ENCODE data around the gene SUCO. TPM values are rescaled to one million over a fixed set of nuclear protein-coding genes. Genes with fewer than 3 reads are reported as not detected.

SUCO gene
- total RNA-seq, 4 donors from 2014 or later = 30.0 to 32.8 (median 30.7) TPM

DNA sequence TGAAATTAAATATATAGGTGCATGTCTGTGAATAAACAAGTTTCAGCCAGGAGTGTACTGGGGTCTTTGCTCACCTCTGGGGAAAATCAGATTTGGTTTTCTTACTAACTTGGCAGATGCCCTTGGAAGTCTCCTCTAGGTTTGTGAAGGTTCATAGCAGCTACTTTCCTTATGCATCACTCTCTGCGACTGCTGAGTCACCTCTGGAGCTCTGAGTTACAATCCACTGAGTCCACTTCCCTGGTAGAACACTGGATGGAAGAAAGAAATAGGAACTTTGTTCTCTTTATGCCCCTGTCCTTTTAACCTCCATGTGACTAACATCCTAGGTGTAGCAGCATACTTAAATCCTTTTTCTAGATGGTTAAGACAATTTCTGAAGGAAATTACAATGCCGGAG, 121.6 kb downstream of the SUCO start:
- TF ChIP-seq, protein P1, sequence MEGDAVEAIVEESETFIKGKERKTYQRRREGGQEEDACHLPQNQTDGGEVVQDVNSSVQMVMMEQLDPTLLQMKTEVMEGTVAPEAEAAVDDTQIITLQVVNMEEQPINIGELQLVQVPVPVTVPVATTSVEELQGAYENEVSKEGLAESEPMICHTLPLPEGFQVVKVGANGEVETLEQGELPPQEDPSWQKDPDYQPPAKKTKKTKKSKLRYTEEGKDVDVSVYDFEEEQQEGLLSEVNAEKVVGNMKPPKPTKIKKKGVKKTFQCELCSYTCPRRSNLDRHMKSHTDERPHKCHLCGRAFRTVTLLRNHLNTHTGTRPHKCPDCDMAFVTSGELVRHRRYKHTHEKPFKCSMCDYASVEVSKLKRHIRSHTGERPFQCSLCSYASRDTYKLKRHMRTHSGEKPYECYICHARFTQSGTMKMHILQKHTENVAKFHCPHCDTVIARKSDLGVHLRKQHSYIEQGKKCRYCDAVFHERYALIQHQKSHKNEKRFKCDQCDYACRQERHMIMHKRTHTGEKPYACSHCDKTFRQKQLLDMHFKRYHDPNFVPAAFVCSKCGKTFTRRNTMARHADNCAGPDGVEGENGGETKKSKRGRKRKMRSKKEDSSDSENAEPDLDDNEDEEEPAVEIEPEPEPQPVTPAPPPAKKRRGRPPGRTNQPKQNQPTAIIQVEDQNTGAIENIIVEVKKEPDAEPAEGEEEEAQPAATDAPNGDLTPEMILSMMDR (IDR thresholded peaks at IDR 0.05) = no peak
- no peak for TF ChIP-seq POLR2A (IDR thresholded peaks at IDR 0.05)
- DNase-seq (ENCODE audit: low spot score in 2 of 2) = no peak
- no peak overlapping the region for H3K4me3 ChIP-seq (ENCODE audit: low read depth, poor library complexity, severe bottlenecking)
- intact Hi-C loops (cut with DNase I; ENCODE audit: low total_unique reads) = no loop called here
- WGBS, 2 donors = 83 to 96% methylated on average over 2 of the region's 2 CpGs

DNA sequence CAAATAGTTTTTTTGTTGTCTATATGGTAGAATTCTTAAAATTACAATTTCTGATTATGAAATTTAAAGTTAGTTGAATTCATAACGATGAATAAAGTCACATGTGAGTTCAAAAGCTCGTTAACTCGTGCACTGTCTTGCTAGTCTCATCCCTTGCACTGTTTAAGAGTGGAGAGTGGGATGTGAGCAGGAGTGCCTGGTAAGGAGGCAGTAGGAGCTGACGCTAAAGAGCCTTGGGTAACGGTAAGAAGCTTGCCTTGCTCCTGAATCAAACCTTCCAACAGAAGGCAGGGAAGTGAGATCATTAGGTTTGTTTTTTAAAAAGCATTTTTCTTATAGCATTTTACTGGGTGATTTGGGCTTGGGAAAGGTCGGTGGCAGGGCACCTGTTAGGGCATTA, 123.6 kb downstream of the SUCO start:
- no peak overlapping the region for H3K4me3 ChIP-seq (ENCODE audit: low read depth, poor library complexity, severe bottlenecking)
- 75 to 85% methylated on average over 6 of the region's 6 CpGs for WGBS, 2 donors
- TF ChIP-seq POLR2A (IDR thresholded peaks at IDR 0.05) = no peak
- TF ChIP-seq, protein P1 (IDR thresholded peaks at IDR 0.05) = no peak
- intact Hi-C loops (cut with DNase I; ENCODE audit: low total_unique reads) = no loop called here
- no peak for DNase-seq (ENCODE audit: low spot score in 2 of 2)

- TF ChIP-seq POLR2A (IDR thresholded peaks at IDR 0.05) = no peak
- TF ChIP-seq, protein P1 (IDR thresholded peaks at IDR 0.05) = no peak
- intact Hi-C loops (cut with DNase I; ENCODE audit: low total_unique reads) = no loop called here
- 82 to 94% methylated on average over 1 of the region's 1 CpG for WGBS, 2 donors
- DNase-seq (ENCODE audit: low spot score in 2 of 2) = no peak
- no peak overlapping the region for H3K4me3 ChIP-seq (ENCODE audit: low read depth, poor library complexity, severe bottlenecking)
Observed at GRCh38 chr1:172657586-172657985, 124.6 kb downstream of the SUCO start.

DNA sequence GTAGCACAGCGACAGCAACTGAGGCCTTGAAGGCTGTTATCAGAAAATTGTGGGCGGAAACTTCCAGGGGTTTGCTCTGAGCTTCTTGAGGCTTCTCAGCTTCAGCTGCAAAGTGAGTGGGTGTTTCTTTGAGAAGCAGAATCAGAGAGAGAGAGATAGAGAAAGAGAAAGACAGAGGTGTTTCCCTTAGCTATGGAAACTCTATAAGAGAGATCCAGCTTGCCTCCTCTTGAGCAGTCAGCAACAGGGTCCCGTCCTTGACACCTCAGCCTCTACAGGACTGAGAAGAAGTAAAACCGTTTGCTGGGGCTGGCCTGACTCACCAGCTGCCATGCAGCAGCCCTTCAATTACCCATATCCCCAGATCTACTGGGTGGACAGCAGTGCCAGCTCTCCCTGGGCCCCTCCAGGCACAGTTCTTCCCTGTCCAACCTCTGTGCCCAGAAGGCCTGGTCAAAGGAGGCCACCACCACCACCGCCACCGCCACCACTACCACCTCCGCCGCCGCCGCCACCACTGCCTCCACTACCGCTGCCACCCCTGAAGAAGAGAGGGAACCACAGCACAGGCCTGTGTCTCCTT, 126.0 kb downstream of the SUCO start, which contains the start of gene FASLG:
Gene FASLG, plus strand, starts transcription at position 233 of the 583 bp plus-strand sequence. Its CDS starts 99 bp downstream, at position 332.
- no peak within 1 kb of the TSS for H3K4me3 ChIP-seq (ENCODE audit: low read depth, poor library complexity, severe bottlenecking)
- intact Hi-C loops (cut with DNase I; ENCODE audit: low total_unique reads) = no loop called here
- no peak for DNase-seq (ENCODE audit: low spot score in 2 of 2)
- TF ChIP-seq POLR2A (IDR thresholded peaks at IDR 0.05) = no peak
- TF ChIP-seq, protein P1 (IDR thresholded peaks at IDR 0.05) = no peak
- WGBS, 2 donors = 89 to 94% methylated on average over 11 of the region's 11 CpGs

DNA sequence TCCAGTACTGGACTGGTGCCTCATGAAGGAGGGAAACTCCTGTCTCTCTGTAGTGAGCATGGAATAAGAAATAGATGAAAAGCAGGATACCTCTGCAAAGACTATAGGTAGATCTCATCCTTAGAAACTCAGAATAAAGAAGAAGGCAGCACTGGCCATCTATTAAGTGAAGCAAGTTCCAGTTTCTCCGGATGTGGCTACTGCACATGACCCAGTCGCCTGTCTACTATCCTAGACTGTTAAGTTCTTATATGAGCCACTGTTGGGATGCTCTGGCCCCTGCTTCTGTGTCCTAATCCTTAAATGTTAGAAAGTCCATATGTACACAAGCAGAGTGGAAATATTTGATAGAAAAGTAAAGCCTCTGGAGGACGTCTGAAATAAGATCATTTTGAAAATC, 128.2 kb downstream of the SUCO start:
- no peak for DNase-seq (ENCODE audit: low spot score in 2 of 2)
- no peak for TF ChIP-seq POLR2A (IDR thresholded peaks at IDR 0.05)
- intact Hi-C loops (cut with DNase I; ENCODE audit: low total_unique reads) = no loop called here
- 68 to 80% methylated on average over 3 of the region's 3 CpGs for WGBS, 2 donors
- H3K4me3 ChIP-seq (ENCODE audit: low read depth, poor library complexity, severe bottlenecking) = no peak overlapping the region

Other genes with a start within 250 kb of the SUCO start
- gene C1orf105, start 112.5 kb upstream of the SUCO start, total RNA-seq = 1 to 10 TPM in 3 of 4 donors, not detected in 1; 2.1 to 4.6 (median 3.0) TPM
- 10 to 100 TPM; 26.2 to 60.3 (median 48.4) TPM for gene PIGC, start 89.1 kb upstream of the SUCO start, total RNA-seq
- not detected for gene FASLG, start 126.0 kb downstream of the SUCO start, total RNA-seq

Measured in lower leg skin (tissue), 4 donors.